Astrocyte (in vitro differentiated cells and primary cell): Measurements from ENCODE around the gene RIMKLB. TPM values are rescaled to one million over a fixed set of nuclear protein-coding genes. Genes with fewer than 3 reads are reported as not detected.

ENCODE experiments used
- DNase-seq: peaks from one replicate; pipeline ENCODE4 v3.0.0-alpha.2; 2010; ENCODE audit warnings: low read depth
- FAIRE-seq: peaks from 2 replicates; lab custom pipeline; 2011; peaks lifted over from hg19 to GRCh38; lab: Jason Lieb, UNC
- H2AFZ ChIP-seq: 2 replicates; pipeline ENCODE4 v1.6.0; 2012; ENCODE audit warnings: low read depth, low read length, inconsistent platforms
- H3K27ac ChIP-seq: 2 replicates; pipeline ENCODE4 v1.5.1; 2011; ENCODE audit warnings: low read depth, low read length, inconsistent platforms
- H3K27me3 ChIP-seq: 2 replicates; pipeline ENCODE4 v1.6.0; 2011; ENCODE audit warnings: low read length, inconsistent platforms; ENCODE audit not compliant: insufficient read depth
- H3K36me3 ChIP-seq: 2 replicates; pipeline ENCODE4 v1.5.1; 2011; ENCODE audit warnings: low read length, inconsistent platforms; ENCODE audit not compliant: insufficient read depth
- H3K4me1 ChIP-seq: 2 replicates; pipeline ENCODE4 v1.5.1; 2011; ENCODE audit warnings: low read length, inconsistent platforms; ENCODE audit not compliant: insufficient read depth
- H3K4me2 ChIP-seq: 2 replicates; pipeline ENCODE4 v1.6.0; 2012; ENCODE audit warnings: low read length, inconsistent platforms
- H3K4me3 ChIP-seq: 2 replicates; pipeline ENCODE4 v1.5.1; 2011; ENCODE audit warnings: low read depth, mild to moderate bottlenecking, low read length, inconsistent platforms; ENCODE audit not compliant: insufficient read depth
- H3K79me2 ChIP-seq: 2 replicates; pipeline ENCODE4 v1.6.0; 2012; ENCODE audit warnings: mild to moderate bottlenecking, low read length, inconsistent platforms; ENCODE audit not compliant: insufficient read depth
- H3K9ac ChIP-seq: 2 replicates; pipeline ENCODE4 v1.6.0; 2012; ENCODE audit warnings: mild to moderate bottlenecking, low read length, inconsistent platforms
- H3K9me3 ChIP-seq: 2 replicates; pipeline ENCODE4 v1.5.1; 2012; ENCODE audit warnings: low read depth, mild to moderate bottlenecking, low read length, inconsistent platforms; ENCODE audit not compliant: insufficient read depth
- H4K20me1 ChIP-seq: 2 replicates; pipeline ENCODE4 v1.6.0; 2012; ENCODE audit warnings: low read length, inconsistent platforms; ENCODE audit not compliant: insufficient read depth
- H3K27ac Mint-ChIP-seq: one replicate; pipeline ENCODE4 v1.8.0; 2021; ENCODE audit warnings: mild to moderate bottlenecking, mixed read lengths; ENCODE audit not compliant: unreplicated experiment
- H3K27me3 Mint-ChIP-seq: one replicate; pipeline ENCODE4 v1.8.0; 2021; ENCODE audit warnings: low read depth, mixed read lengths; ENCODE audit not compliant: unreplicated experiment
- H3K36me3 Mint-ChIP-seq: one replicate; pipeline ENCODE4 v1.8.0; 2021; ENCODE audit warnings: low read depth, mixed read lengths; ENCODE audit not compliant: unreplicated experiment
- H3K4me1 Mint-ChIP-seq: one replicate; pipeline ENCODE4 v1.8.0; 2021; ENCODE audit warnings: low read depth, mixed read lengths; ENCODE audit not compliant: unreplicated experiment
- H3K4me3 Mint-ChIP-seq: one replicate; pipeline ENCODE4 v1.8.0; 2021; ENCODE audit warnings: mild to moderate bottlenecking, moderate library complexity, mixed read lengths; ENCODE audit not compliant: unreplicated experiment
- H3K9me3 Mint-ChIP-seq: one replicate; pipeline ENCODE4 v1.8.0; 2021; ENCODE audit warnings: mild to moderate bottlenecking, mixed read lengths; ENCODE audit not compliant: unreplicated experiment
- CTCF ChIP-seq: IDR thresholded peaks from 2 replicates; pipeline ENCODE4 v1.5.1; 2011; ENCODE audit warnings: low read depth, mild to moderate bottlenecking, inconsistent platforms, low read length, moderate library complexity; ENCODE audit not compliant: insufficient read depth
- EZH2 ChIP-seq: IDR thresholded peaks from 2 replicates; pipeline ENCODE4 v1.6.1; 2012; ENCODE audit warnings: mild to moderate bottlenecking, low read length, inconsistent platforms; ENCODE audit not compliant: insufficient read depth
- total RNA-seq: library from RNA; stranded (reverse); gene quantifications from 2 replicates; pipeline ENCODE4 v1.2.1, GENCODE V29; 2021

RIMKLB gene
- total RNA-seq, 1 donor from 2014 or later: 36.6 TPM

- Mint-ChIP-seq H3K36me3 (peaks cover 4% of the 10 kb centered on the region), H3K27me3 (no peaks in the 10 kb centered on the region), H3K4me1 (peaks cover 22% of the 10 kb centered on the region), H3K27ac (peak overlapping the region; percentile 88), H3K9me3 (no peaks in the 10 kb centered on the region), H3K4me3 (peak overlapping the region; percentile 91)
- Histone ChIP-seq H3K4me1 (peaks cover 10% of the 10 kb centered on the region), H4K20me1 (peaks cover 44% of the 10 kb centered on the region), H3K4me2 (peak overlapping the region; percentile 97), H3K27ac (no peak overlapping the region), H3K36me3 (no peaks in the 10 kb centered on the region), H2AFZ (no peak overlapping the region), H3K4me3 (no peak overlapping the region), H3K79me2 (peaks cover 66% of the 10 kb centered on the region), H3K9me3 (no peaks in the 10 kb centered on the region), H3K9ac (peak overlapping the region; percentile 24), H3K27me3 (no peaks in the 10 kb centered on the region)
- DNase-seq: no peak
- FAIRE-seq: no peak
- no peak for TF ChIP-seq CTCF
- no peak for TF ChIP-seq EZH2
These were observed 1.9 kb downstream of the RIMKLB start for GRCh38 chr12:8699714-8700113.

GRCh38 chr12:8701046-8701660 lies 3.4 kb downstream of the RIMKLB start:
- Histone ChIP-seq H3K36me3 (no peaks in the 10 kb centered on the region), H3K4me2 (no peak overlapping the region), H3K27ac (no peak overlapping the region), H3K79me2 (peaks cover 77% of the 10 kb centered on the region), H3K4me3 (no peak overlapping the region), H2AFZ (no peak overlapping the region), H3K9ac (no peak overlapping the region), H3K4me1 (peaks cover 10% of the 10 kb centered on the region), H4K20me1 (peaks cover 50% of the 10 kb centered on the region), H3K27me3 (no peaks in the 10 kb centered on the region), H3K9me3 (no peaks in the 10 kb centered on the region)
- DNase-seq (no peak), FAIRE-seq (no peak)
- no peaks in the 10 kb centered on the region for H3K9me3 Mint-ChIP-seq
- H3K4me3 Mint-ChIP-seq: no peak overlapping the region
- H3K27me3 Mint-ChIP-seq: no peaks in the 10 kb centered on the region
- H3K36me3 Mint-ChIP-seq: peaks cover 4% of the 10 kb centered on the region
- H3K27ac Mint-ChIP-seq: no peak overlapping the region
- H3K4me1 Mint-ChIP-seq: peaks cover 22% of the 10 kb centered on the region
- TF ChIP-seq CTCF (no peak), EZH2 (no peak)

- FAIRE-seq (no peak), DNase-seq (no peak)
- Histone ChIP-seq H3K27ac (no peak overlapping the region), H3K4me3 (no peak overlapping the region), H3K27me3 (no peaks in the 10 kb centered on the region), H2AFZ (no peak overlapping the region), H4K20me1 (peaks cover 54% of the 10 kb centered on the region), H3K79me2 (peaks cover 81% of the 10 kb centered on the region), H3K9me3 (no peaks in the 10 kb centered on the region), H3K36me3 (no peaks in the 10 kb centered on the region), H3K4me2 (no peak overlapping the region), H3K4me1 (peaks cover 5% of the 10 kb centered on the region), H3K9ac (no peak overlapping the region)
- Mint-ChIP-seq H3K36me3 (peaks cover 5% of the 10 kb centered on the region), H3K4me3 (no peak overlapping the region), H3K9me3 (no peaks in the 10 kb centered on the region), H3K27ac (no peak overlapping the region), H3K4me1 (peaks cover 17% of the 10 kb centered on the region), H3K27me3 (no peaks in the 10 kb centered on the region)
- TF ChIP-seq EZH2: no peak
- no peak for TF ChIP-seq CTCF
These were observed 4.4 kb downstream of the RIMKLB start for GRCh38 chr12:8702159-8702558.
